ENCODE results near the gene GARIN5B.

GARIN5B gene

GRCh38 chr19:55319785-55320184 lies 43.3 kb downstream of the GARIN5B start:
- DNase-seq, result peak; percentile 80

- DNase-seq, result no peak
These were observed 46.4 kb downstream of the GARIN5B start for GRCh38 chr19:55316646-55317045.

- no peak for DNase-seq
These were observed 47.0 kb downstream of the GARIN5B start for GRCh38 chr19:55315956-55316525.

GRCh38 chr19:55314396-55314795 lies 48.7 kb downstream of the GARIN5B start:
- no peak for DNase-seq

GRCh38 chr19:55312621-55313512 lies 50.2 kb downstream of the GARIN5B start:
- no peak for DNase-seq

GRCh38 chr19:55311797-55312196 lies 51.3 kb downstream of the GARIN5B start:
- DNase-seq, result no peak

- DNase-seq, result no peak
These were observed 51.7 kb downstream of the GARIN5B start for GRCh38 chr19:55311397-55311796.

GRCh38 chr19:55310498-55310897 lies 52.6 kb downstream of the GARIN5B start:
- DNase-seq, result no peak

- DNase-seq, result no peak
These were observed 53.6 kb downstream of the GARIN5B start for GRCh38 chr19:55309448-55309847.

GRCh38 chr19:55308281-55308680 lies 54.8 kb downstream of the GARIN5B start:
- DNase-seq, result no peak

GRCh38 chr19:55306712-55307111 lies 56.3 kb downstream of the GARIN5B start:
- DNase-seq, result no peak

- no peak for DNase-seq
These were observed 57.0 kb downstream of the GARIN5B start for GRCh38 chr19:55305983-55306562.

- peak; percentile 65 for DNase-seq
These were observed 57.6 kb downstream of the GARIN5B start for GRCh38 chr19:55305491-55305890.

GRCh38 chr19:55304980-55305379 lies 58.1 kb downstream of the GARIN5B start:
- DNase-seq, result no peak

Data from eye (tissue), 1 donor.